ENCODE results near the gene CTAGE9.
"Not testable (repeated sequence)": the region's sequence is repeated elsewhere in the genome, so short reads cannot be mapped to it uniquely, and the experiment has no call there.

Gene CTAGE9
- total RNA-seq: 0 to 0.04 (median 0) reads per million in 18 experiments

- not testable (repeated sequence) for DNase-seq
Observed at GRCh38 chr6:131710917-131711316, at the start of gene CTAGE9. Gene CTAGE9 (minus strand): TSS chr6:131711017. CDS start chr6:131711017, 0 bp downstream.

GRCh38 chr6:131758920-131759319, 48.1 kb upstream of the CTAGE9 start:
- DNase-seq: no peak

GRCh38 chr6:131756039-131756438, 45.2 kb upstream of the CTAGE9 start:
- DNase-seq: no peak

GRCh38 chr6:131755597-131755996, 44.8 kb upstream of the CTAGE9 start:
- no peak for DNase-seq

GRCh38 chr6:131754715-131755567, 44.1 kb upstream of the CTAGE9 start:
- no peak for DNase-seq

GRCh38 chr6:131754088-131754487, 43.3 kb upstream of the CTAGE9 start:
- DNase-seq: no peak

GRCh38 chr6:131751012-131751715, 40.3 kb upstream of the CTAGE9 start:
- not testable (repeated sequence) for DNase-seq

- DNase-seq: no peak
Observed at GRCh38 chr6:131749023-131749422, 38.2 kb upstream of the CTAGE9 start.

- DNase-seq: no peak
Observed at GRCh38 chr6:131747821-131748353, 37.1 kb upstream of the CTAGE9 start.

GRCh38 chr6:131745476-131745875, 34.7 kb upstream of the CTAGE9 start:
- no peak for DNase-seq

GRCh38 chr6:131744432-131745287, 33.8 kb upstream of the CTAGE9 start:
- DNase-seq: no peak

GRCh38 chr6:131741688-131742393, 31.0 kb upstream of the CTAGE9 start:
- no peak for DNase-seq

GRCh38 chr6:131740161-131740560, 29.3 kb upstream of the CTAGE9 start:
- DNase-seq: no peak

- no peak for DNase-seq
Observed at GRCh38 chr6:131739136-131739535, 28.3 kb upstream of the CTAGE9 start.

GRCh38 chr6:131736811-131737210, 26.0 kb upstream of the CTAGE9 start:
- no peak for DNase-seq

GRCh38 chr6:131736003-131736596, 25.3 kb upstream of the CTAGE9 start:
- DNase-seq: no peak

- peak; percentile 56 to 64 for DNase-seq
Observed at GRCh38 chr6:131733376-131734016, 22.7 kb upstream of the CTAGE9 start.

- no peak for DNase-seq
Observed at GRCh38 chr6:131731224-131731623, 20.4 kb upstream of the CTAGE9 start.

- DNase-seq: no peak
Observed at GRCh38 chr6:131730264-131730663, 19.4 kb upstream of the CTAGE9 start.

- DNase-seq: no peak
Observed at GRCh38 chr6:131729550-131729949, 18.7 kb upstream of the CTAGE9 start.

Data from inflammatory macrophage (primary cell).